AG09319 (cell line): Measurements from ENCODE around the gene LANCL1.
"Not testable (repeated sequence)": the region's sequence is repeated elsewhere in the genome, so short reads cannot be mapped to it uniquely, and the experiment has no call there.

ENCODE experiments used
- DNase-seq: peaks from one replicate; pipeline ENCODE4 v3.0.0-alpha.2; 2010; ENCODE audit warnings: low read depth; ENCODE audit errors: extremely low read depth
- TF ChIP-seq, protein P1 (sequence below): IDR thresholded peaks from 2 replicates; pipeline ENCODE4 v1.5.1; 2011; ENCODE audit warnings: low read depth, mild to moderate bottlenecking, inconsistent platforms, low read length, moderate library complexity

Gene LANCL1

DNA sequence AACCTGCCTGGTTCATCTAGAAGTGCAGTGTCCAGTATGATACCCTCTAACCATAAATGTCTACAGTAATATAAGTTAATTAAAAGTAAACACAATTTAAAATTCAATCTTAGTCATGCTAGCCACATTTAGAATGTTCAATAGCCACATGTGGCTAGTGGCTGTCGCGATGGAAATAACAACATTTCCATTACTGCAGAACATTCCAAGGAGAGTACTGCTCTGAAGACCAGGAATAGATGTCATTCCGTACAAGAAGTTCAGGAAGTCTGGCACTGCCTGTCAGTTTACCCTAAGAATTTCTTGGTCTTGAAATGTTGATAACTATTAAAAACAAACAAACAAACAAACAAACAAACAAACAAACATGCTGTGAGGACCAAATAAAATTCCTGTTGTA is 17.2 kb downstream of the LANCL1 start:
- no peak for DNase-seq
- TF ChIP-seq, protein P1, sequence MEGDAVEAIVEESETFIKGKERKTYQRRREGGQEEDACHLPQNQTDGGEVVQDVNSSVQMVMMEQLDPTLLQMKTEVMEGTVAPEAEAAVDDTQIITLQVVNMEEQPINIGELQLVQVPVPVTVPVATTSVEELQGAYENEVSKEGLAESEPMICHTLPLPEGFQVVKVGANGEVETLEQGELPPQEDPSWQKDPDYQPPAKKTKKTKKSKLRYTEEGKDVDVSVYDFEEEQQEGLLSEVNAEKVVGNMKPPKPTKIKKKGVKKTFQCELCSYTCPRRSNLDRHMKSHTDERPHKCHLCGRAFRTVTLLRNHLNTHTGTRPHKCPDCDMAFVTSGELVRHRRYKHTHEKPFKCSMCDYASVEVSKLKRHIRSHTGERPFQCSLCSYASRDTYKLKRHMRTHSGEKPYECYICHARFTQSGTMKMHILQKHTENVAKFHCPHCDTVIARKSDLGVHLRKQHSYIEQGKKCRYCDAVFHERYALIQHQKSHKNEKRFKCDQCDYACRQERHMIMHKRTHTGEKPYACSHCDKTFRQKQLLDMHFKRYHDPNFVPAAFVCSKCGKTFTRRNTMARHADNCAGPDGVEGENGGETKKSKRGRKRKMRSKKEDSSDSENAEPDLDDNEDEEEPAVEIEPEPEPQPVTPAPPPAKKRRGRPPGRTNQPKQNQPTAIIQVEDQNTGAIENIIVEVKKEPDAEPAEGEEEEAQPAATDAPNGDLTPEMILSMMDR: no peak

DNA sequence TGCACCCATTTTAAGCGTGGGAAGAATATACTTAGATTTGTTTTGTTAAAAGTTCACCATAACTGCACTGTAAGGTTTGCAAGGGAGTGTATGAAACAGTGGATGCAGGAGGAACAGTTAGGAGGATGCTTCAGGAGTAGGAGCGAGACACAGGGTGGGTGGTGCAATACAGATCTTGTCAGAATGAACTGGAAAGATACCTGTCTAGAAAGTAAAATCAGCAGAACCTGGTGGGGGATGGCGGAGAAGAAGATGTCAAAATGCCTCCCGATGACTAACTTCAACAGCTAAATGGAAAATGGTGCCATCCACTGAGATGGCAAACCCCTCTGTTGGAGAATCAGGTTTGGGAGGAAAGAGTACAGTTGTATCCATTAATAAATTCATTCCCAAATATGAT is 18.2 kb downstream of the LANCL1 start:
- DNase-seq: no peak
- TF ChIP-seq, protein P1: no peak

- no peak for DNase-seq
- TF ChIP-seq, protein P1: no peak
These were observed 20.0 kb downstream of the LANCL1 start for GRCh38 chr2:210456571-210456970.

DNA sequence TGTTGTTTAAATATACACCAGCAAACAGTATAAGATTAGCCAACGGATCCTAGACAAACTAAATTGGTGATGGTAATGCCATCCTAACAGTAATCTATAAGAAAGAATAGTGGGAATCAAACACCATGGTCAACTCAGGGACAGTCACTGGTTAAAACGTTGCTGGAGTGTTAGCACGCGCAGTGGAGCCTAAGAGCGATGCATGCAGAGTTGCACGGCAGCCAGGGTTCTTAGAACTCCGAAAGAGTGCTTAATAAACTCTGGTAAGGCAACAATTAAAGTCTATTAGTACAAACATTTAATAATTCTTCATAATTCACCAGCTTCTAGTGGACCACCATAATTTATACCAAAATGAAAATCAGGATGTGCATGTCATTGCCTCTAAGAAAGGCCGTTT is 22.2 kb downstream of the LANCL1 start:
- no peak for DNase-seq
- TF ChIP-seq, protein P1: no peak

GRCh38 chr2:210452194-210452593 is 24.4 kb downstream of the LANCL1 start:
- no peak for DNase-seq
- TF ChIP-seq, protein P1: no peak

DNA sequence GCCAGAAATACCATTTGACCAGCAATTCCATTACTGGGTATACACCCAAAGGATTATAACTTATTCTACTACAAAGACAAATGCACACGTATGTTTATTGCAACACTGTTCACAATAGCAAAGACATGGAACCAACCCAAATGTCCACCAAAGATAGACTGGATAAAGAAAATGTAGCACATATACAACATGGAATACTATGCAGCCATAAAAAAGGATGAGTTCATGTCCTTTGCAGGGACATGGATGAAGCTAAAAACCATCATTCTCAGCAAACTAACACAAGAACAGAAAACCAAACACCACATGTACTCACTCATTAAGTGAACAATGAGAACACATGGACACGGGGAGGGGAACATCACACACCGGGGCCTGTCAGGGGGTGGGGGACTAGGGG is 25.6 kb downstream of the LANCL1 start:
- not testable (repeated sequence) for DNase-seq

DNA sequence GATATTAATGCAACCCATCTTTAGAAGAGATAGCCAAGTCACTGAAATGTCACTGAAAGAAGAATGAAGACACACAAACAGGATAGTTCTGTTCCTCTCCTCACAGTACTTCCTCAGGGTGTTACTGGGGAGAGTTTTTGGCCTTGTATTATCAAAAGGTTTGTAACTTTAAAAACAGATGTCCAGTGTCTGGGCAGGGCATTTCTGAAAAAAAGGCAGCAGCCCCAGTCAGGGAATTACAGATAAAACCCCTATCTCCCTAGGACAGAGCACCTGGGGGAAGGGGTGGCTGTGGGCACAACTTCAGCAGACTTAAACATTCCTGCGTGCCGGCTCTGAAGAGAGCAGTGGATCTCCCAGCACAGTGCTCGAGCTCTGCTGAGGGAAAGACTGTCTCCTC is 30.8 kb downstream of the LANCL1 start:
- TF ChIP-seq, protein P1: no peak
- no peak for DNase-seq

DNA sequence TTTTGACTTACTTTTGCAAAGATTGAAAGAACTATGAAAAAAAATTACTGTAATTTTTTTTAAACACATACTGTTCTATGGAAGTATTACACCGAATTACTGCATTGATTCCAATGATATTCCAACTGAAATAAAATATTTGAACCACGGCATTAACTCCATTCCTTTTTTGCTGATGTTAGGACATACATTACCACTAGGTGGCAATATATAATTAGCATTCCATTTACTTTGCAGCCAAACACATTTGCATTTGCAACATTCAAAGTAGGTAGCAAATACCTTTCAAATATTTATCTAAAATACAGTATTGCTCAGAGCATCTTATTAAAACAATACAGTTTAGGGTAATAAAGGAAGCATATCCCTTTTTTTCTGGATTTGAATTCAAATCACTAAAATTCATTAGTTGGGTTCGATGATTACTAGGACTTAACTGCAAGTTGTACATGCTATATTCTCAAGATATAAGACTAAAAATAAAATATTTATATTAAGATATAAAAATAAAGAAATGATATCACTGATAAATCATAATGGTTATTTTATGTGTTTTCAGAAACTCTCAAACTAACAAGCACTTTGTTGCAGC is 31.3 kb downstream of the LANCL1 start:
- no peak for DNase-seq
- TF ChIP-seq, protein P1: peak; percentile 63
